GM08714 (cell line): ENCODE data around the gene ZNF511.
"Not testable (repeated sequence)": the region's sequence is repeated elsewhere in the genome, so short reads cannot be mapped to it uniquely, and the experiment has no call there.

ENCODE experiments used
- H3K4me3 ChIP-seq: fragments of 200-500 bp; sonication (Bioruptor generic); 2 replicates; pipeline ENCODE4 v1.5.1; 2014; ENCODE audit warnings: mild to moderate bottlenecking, low read length, inconsistent platforms
- ZNF274 ChIP-seq: IDR thresholded peaks from 2 replicates; pipeline ENCODE4 v1.6.1; 2012; ENCODE audit warnings: mild to moderate bottlenecking, low read depth, low read length

ZNF511 gene

DNA sequence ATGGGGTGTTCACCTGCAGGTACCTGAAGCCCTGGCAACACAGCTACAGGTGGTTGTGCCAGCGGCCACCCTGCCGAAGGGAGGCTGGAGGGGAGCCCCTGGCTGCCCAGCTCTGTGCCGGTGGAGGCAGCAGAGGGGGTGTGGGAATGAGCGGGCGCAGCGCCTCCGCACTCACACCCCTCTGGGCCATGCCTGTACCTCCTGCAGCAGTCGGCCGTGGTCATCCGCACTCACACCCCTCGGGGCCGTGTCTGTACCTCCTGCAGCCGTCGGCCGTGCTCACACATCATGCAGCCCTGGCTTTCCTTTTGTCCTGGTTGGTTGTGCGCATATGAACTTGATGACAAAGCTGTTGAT, 1.7 kb downstream of the ZNF511 start:
- TF ChIP-seq ZNF274 = no peak
- H3K4me3 ChIP-seq = no peak overlapping the region

DNA sequence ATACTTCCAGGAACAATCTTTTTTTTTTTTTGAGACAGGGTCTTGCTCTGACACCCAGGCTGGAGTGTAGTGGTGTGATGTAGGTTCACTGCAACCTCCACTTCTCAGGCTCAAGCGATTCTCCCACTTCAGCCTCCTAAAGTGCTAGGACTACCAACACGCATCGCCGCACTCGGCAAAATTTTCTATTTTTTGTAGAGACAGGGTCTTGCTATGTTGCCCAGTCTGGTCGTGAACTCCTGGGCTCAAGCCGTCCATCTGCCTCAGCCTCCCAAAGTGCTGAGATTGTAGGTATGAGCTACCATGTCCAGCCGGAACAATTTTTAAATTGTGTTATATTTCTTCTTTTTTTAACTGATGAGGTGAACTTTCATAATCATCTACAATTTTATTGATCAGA, 2.1 kb downstream of the ZNF511 start:
- no peak for TF ChIP-seq ZNF274

DNA sequence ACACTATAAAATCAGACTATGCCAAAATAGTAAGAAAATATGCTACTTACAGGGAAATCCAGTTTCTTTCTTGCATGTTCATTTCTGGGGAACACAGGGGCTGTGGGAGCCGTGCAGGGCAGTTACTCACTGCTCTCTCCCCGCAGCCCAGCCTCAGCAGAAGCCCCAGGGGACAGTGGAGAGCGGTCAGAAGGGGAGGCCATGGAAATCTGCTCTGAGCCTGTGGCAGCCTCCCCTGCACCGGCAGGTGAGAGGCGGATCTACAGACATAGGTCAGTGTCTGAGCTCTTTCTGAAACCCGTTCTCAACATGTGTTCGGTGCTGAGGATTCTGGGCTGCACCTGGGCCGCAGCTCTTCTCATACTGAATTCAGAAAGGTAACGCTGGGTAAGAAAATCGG, 2.9 kb downstream of the ZNF511 start:
- no peak for TF ChIP-seq ZNF274
- H3K4me3 ChIP-seq = no peak overlapping the region

More for the DNA sequence above, 2.1 kb downstream of the ZNF511 start:
- H3K4me3 ChIP-seq = no peak overlapping the region

DNA sequence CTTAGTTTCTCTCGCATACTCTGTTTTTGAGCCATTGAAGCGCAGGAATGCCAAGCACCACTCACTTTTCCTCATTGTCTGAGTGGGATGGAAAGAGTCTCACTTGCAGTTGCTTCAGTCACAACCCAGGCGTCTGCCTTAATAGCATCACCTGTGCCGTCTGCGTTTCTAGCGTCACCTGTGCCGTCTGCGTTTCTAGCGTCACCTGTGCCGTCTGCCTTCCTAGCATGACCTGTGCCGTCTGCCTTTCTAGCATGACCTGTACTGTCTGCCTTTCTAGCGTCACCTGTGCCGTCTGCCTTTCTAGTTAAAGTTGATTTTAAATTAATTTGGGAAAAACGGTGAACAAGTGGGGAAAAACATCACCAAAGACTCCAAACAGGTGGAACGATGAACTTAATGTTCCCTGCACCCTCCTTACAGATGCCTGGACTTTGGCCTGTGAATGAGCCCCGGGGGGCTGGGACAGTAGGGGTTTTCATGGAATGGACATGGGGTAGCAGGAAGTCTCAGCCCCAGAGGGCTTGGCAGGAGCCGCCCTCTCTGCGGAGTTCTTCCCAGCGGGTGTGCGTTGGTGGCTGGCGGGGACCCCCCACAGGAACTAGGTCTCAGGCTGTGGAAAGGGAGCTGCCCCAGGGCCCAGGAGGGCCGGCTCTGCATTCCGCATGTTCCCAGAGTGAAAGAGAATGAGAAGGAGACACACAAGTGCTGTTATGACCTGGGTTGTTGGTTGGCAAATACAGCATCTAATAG, 3.5 kb downstream of the ZNF511 start:
- no peak overlapping the region for H3K4me3 ChIP-seq
- TF ChIP-seq ZNF274 = no peak

DNA sequence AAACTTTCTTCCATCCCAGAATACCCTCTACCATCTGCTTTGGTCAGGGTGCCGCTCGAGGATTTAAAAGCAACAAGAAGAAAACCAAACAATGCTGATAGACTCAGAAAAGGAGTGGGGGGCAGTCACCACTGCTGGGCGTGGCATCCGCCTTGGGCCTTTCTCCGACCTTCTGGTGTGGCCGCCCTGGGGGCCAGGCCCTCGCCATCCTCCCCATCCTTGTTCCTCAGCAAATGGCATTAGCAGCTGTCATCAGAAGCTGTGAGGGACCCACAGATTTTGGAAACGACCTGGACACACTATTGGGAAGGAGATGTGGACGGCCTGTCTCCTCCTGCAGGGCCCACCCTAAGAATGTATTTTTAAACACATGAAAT, 4.0 kb downstream of the ZNF511 start:
- TF ChIP-seq ZNF274 = no peak
- H3K4me3 ChIP-seq = no peak overlapping the region

DNA sequence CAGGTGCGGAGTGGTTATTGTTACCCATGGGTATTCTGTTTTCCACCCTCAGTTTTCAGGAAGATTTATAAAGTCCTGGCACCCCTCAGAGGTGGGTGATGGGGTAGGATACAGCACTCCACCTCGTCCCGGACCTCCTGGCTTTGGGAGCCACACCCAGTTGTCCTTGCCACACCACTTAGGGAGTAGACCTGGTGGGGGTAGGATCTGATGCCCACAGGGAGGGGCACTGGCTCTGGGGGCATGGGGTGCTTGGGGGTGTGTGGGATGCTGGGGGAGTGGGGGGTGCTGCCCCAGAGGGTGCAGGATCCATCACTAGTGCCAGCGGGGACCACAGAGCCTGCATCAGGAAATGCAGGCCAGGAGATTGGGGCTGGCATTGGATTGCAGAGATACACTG, 4.5 kb downstream of the ZNF511 start:
- H3K4me3 ChIP-seq = no peak overlapping the region
- no peak for TF ChIP-seq ZNF274

DNA sequence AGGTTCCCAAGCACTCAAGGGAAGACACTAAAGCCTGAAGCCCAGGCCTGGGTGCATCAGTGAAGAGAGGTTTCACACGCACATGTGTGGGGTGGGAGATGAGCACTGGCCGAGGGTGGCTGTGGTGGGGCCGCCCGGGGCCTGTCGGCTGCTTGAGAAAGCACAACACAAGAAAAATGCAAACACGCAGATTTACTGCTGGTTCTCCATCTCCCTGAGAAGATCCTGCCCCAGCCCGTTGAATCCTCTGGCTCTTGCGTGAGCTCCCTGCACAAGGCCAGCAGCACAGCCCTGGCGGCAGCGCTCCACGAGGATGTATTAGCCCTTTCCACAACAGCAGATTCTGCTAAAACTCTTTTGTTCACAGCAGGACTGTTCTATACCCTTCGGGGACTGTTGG, 6.2 kb downstream of the ZNF511 start:
- TF ChIP-seq ZNF274 = no peak
- H3K4me3 ChIP-seq = no peak overlapping the region

DNA sequence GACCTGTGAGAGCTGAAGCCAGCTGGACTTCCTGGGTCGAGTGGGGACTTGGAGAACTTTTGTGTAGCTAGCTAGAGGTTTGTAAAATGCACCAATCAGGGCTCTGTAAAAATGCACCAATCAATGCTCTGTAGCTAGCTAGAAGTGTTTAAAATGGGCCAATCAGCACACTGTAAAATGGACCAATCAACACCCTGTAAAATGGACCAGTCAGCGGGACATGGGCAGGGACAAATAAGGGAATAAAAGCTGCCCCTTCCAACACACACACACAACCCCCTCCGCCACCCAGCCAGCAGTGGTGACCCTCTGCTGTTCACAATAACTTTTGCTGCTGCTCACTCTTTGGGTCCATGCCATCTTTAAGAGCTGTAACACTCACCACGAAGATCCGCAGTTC, 7.1 kb downstream of the ZNF511 start:
- no peak for TF ChIP-seq ZNF274
- H3K4me3 ChIP-seq = no peak overlapping the region

DNA sequence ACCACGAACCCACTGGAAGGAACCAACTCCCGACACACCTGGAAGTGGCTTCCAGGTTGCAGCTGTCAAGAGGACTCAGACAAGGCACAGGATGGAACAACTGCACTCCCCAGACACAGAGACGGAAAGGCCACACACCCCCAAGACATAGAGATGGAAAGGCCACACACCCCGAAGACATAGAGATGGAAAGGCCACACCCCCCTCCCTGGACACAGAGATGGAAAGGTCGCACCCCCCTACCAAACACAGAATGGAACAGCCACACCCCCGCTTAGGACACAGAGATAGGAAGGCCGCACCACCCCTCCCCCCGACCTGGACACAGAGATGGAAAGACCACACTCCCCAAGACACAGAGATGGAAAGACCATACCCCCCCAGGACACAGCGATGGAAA, 7.6 kb downstream of the ZNF511 start:
- no peak for TF ChIP-seq ZNF274
- H3K4me3 ChIP-seq = no peak overlapping the region

DNA sequence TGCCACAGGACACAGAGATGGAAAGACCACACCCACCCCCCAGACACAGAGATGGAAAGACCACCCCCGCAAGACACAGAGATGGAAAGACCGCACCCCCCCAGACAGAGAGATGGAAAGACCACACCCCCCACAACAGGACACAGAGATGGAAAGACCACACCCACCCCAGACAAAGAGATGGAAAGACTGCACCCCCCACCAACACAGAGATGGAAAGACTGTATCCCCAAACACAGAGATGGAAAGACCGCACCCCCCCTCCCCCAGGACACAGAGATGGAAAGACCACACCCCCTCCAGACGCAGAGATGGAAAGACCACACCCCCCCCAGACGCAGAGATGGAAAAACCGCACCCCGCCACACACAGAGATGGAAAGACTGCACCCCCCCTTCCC, 8.0 kb downstream of the ZNF511 start:
- no peak overlapping the region for H3K4me3 ChIP-seq
- TF ChIP-seq ZNF274 = no peak

DNA sequence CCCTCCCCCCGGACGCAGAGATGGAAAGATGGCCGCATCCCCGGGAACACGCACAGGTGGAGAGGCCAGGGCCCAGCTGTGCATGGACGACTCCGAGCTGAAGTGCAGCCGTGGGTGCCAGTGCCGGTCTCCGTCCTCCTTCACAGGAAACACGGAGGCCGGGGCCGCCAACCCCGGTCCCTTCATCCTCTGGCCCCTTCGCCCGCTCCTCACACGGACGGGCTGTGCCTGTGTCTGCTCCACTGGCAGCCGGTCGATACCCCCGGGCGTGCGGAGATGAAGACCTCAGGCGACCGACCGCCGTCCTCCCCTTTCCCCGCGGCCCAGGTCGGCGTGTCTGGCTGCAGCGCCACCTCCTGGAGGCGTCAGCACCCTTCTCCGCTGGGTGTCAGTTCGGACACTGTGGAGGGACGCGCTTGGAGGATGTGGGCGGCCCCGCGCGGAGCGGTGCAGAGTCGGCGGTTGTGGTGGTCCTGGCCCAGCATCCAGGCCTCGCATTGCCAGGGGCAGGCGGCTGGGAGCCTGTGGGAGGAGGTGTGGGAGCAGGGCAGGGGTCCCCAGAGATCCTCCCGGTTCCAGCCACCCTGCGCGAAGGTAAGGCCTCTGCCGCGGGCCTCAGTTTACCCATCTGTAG, 9.9 kb downstream of the ZNF511 start:
- no peak for TF ChIP-seq ZNF274
- no peak overlapping the region for H3K4me3 ChIP-seq

DNA sequence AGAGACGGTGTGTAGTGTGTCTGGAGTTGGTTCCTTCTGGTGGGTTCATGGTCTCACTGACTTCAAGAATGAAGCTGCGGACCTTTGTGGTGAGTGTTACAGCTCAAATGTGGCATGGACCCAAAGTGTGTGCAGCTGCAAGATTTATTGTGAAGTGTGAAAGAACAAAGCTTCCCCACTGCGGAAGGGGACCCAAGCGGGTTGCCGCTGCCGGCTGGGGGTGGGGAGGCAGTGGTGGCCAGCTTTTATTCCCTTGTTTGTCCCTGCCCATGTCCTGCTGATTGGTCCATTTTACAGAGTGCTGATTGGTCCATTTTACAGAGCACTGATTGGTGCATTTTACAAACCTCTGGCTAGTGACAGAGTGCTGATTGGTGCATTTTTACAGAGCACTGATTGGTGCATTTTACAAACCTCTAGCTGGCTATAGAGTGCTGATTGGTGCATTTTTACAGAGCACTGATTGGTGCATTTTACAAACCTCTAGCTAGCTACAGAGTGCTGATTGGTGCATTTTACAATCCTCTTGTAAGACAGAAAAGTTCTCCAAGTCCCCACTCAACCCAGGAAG, 12.2 kb downstream of the ZNF511 start:
- H3K4me3 ChIP-seq = not testable (repeated sequence)

DNA sequence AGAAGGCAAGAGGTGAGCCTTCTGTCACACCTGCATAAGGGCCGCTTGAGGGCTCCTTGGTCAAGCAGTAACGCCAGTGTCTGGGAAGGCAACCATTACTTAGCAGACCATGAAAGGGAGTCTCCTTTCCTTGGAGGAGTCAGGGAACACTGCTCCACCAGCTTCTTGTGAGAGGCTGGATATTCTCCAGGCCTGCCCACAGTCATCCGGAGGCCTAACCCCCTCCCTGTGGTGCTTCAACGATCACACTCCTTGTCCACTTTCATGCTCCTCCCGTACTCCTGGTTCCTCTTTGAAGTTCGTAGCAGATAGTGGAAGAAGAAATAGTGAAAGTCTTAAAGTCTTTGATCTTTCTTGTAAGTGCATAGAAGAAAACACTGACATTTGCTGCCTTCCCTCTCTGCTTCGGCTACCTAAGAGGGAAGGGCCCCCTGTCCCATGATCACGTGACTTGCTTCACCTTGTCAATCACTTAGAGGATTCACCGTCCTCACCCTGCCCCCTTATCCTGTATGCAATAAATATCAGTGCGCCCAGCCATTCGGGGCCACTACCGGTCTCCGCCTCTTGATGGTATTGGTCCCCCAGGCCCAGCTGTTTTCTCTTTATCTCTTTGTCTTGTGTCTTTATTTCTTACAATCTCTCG, 13.5 kb downstream of the ZNF511 start:
- H3K4me3 ChIP-seq = not testable (repeated sequence)

DNA sequence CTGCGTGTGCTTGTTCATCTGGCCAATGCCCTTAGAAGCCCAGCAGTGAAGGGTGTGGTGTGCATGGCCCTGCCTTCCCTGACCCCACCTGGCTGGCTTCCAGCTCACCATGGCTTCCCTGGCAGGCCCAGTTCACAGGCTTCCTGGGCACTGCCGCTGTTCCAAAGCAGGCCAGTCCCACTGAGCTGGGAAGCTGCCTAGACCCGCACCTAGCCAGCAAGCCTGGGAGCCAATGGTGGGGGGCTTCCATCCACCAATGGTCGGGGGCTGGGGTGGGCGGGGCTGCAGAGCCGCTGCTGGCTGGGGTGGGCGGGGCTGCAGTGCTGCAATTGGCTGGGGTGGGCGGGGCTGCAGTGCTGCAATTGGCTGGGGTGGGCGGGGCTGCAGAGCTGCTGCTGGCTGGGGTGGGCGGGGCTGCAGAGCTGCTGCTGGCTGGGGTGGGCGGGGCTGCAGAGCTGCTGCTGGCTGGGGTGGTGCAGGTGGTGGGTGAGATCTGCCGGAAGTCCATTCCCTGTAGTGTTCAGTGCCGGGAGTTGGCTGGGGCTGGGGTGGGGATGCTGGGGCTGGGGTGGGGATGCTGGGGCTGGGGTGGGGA, 15.6 kb downstream of the ZNF511 start:
- no peak overlapping the region for H3K4me3 ChIP-seq
- no peak for TF ChIP-seq ZNF274

DNA sequence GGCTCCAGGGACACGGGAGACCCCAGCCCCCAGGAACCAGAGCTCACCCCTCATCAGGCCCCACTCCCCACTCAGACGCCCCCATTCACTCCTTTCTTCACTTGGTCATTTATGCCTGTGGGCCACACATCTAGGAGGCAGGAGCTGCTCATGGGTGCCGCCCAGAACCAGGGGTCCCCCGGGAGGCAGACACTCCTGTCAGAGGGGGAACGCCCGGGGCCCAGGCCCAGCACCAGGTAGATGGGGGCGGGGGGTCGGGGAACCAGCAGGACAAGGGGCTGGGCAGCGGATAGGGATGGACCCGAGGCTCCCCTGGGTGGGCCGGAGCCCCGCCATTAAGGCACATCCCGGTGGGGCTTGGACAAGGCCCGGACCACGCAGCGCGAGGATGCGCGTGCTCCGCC, 16.1 kb downstream of the ZNF511 start:
- no peak for TF ChIP-seq ZNF274
- H3K4me3 ChIP-seq = no peak overlapping the region
